Dendritic cell treated with granulocyte-macrophage colony-stimulating factor and Interleukin-4, amounts not matched to agents 40 ng/mL and 50 ng/mL, for 4 days (primary cell): ENCODE results near the gene TMPRSS5.
"Not testable (repeated sequence)": the region's sequence is repeated elsewhere in the genome, so short reads cannot be mapped to it uniquely, and the experiment has no call there.

ENCODE experiments used
- H3K27ac Mint-ChIP-seq: one replicate; pipeline ENCODE4 v1.8.0; 2022; ENCODE audit warnings: mild to moderate bottlenecking, mixed read lengths
- H3K27me3 Mint-ChIP-seq: one replicate; pipeline ENCODE4 v1.8.0; 2022; ENCODE audit warnings: mild to moderate bottlenecking, mixed read lengths
- H3K36me3 Mint-ChIP-seq: one replicate; pipeline ENCODE4 v1.8.0; 2022; ENCODE audit warnings: low read depth, mixed read lengths
- H3K4me1 Mint-ChIP-seq: one replicate; pipeline ENCODE4 v1.8.0; 2022; ENCODE audit warnings: low read depth, mixed read lengths
- H3K4me3 Mint-ChIP-seq: one replicate; pipeline ENCODE4 v1.8.0; 2022; ENCODE audit warnings: mild to moderate bottlenecking, moderate library complexity, mixed read lengths
- H3K9me3 Mint-ChIP-seq: one replicate; pipeline ENCODE4 v1.8.0; 2022; ENCODE audit warnings: mixed read lengths
- intact Hi-C: fragments of 100-400 bp; cut with micrococcal nuclease; formaldehyde crosslinking; loops from one replicate; pipeline ENCODE4 v1.15.0; 2022

TMPRSS5 gene

GRCh38 chr11:113720478-113720877 is 14.4 kb upstream of the TMPRSS5 start:
- H3K36me3 Mint-ChIP-seq, H3K4me1 Mint-ChIP-seq, H3K27ac Mint-ChIP-seq, intact Hi-C loops, H3K9me3 Mint-ChIP-seq, H3K4me3 Mint-ChIP-seq, H3K27me3 Mint-ChIP-seq: not testable (repeated sequence)

- Mint-ChIP-seq H3K4me3 (no peak overlapping the region), H3K36me3 (no peaks in the 10 kb centered on the region), H3K4me1 (no peaks in the 10 kb centered on the region), H3K27me3 (no peaks in the 10 kb centered on the region), H3K27ac (no peak overlapping the region), H3K9me3 (peaks cover 8% of the 10 kb centered on the region)
- intact Hi-C loops = no loop called here
Measured at GRCh38 chr11:113715882-113716625, 9.9 kb upstream of the TMPRSS5 start.

- intact Hi-C loops = no loop called here
- Mint-ChIP-seq H3K27ac (no peak overlapping the region), H3K9me3 (peaks cover 8% of the 10 kb centered on the region), H3K36me3 (no peaks in the 10 kb centered on the region), H3K27me3 (no peaks in the 10 kb centered on the region), H3K4me3 (no peak overlapping the region), H3K4me1 (no peaks in the 10 kb centered on the region)
Measured at GRCh38 chr11:113715273-113715672, 9.2 kb upstream of the TMPRSS5 start.

- H3K27me3 Mint-ChIP-seq = no peaks in the 10 kb centered on the region
- H3K36me3 Mint-ChIP-seq = no peaks in the 10 kb centered on the region
- no peak overlapping the region for H3K4me3 Mint-ChIP-seq
- H3K27ac Mint-ChIP-seq = no peak overlapping the region
- H3K9me3 Mint-ChIP-seq = peaks cover 38% of the 10 kb centered on the region
- H3K4me1 Mint-ChIP-seq = no peaks in the 10 kb centered on the region
- intact Hi-C loops = no loop called here
Measured at GRCh38 chr11:113710989-113711388, 4.9 kb upstream of the TMPRSS5 start.

GRCh38 chr11:113703551-113703950 is 2.6 kb downstream of the TMPRSS5 start:
- H3K4me1 Mint-ChIP-seq, H3K4me3 Mint-ChIP-seq, intact Hi-C loops, H3K27ac Mint-ChIP-seq, H3K36me3 Mint-ChIP-seq, H3K27me3 Mint-ChIP-seq: not testable (repeated sequence)
- H3K9me3 Mint-ChIP-seq = peaks cover 44% of the 10 kb centered on the region

GRCh38 chr11:113701491-113701890 is 4.6 kb downstream of the TMPRSS5 start:
- Mint-ChIP-seq H3K4me1 (no peaks in the 10 kb centered on the region), H3K36me3 (no peaks in the 10 kb centered on the region), H3K27me3 (no peaks in the 10 kb centered on the region), H3K4me3 (no peak overlapping the region), H3K9me3 (peaks cover 28% of the 10 kb centered on the region), H3K27ac (no peak overlapping the region)
- intact Hi-C loops = no loop called here

GRCh38 chr11:113698515-113698914 is 7.6 kb downstream of the TMPRSS5 start:
- no peak overlapping the region for H3K4me3 Mint-ChIP-seq

GRCh38 chr11:113697756-113698407 is 8.2 kb downstream of the TMPRSS5 start:
- Mint-ChIP-seq H3K9me3 (peaks cover 14% of the 10 kb centered on the region), H3K4me3 (no peak overlapping the region), H3K4me1 (no peaks in the 10 kb centered on the region), H3K27me3 (no peaks in the 10 kb centered on the region), H3K27ac (no peak overlapping the region), H3K36me3 (no peaks in the 10 kb centered on the region)
- intact Hi-C loops = no loop called here

More at GRCh38 chr11:113698515-113698914, 7.6 kb downstream of the TMPRSS5 start:
- Mint-ChIP-seq H3K27ac (no peak overlapping the region), H3K36me3 (no peaks in the 10 kb centered on the region), H3K9me3 (peaks cover 17% of the 10 kb centered on the region), H3K27me3 (no peaks in the 10 kb centered on the region), H3K4me1 (no peaks in the 10 kb centered on the region)
- intact Hi-C loops = no loop called here

GRCh38 chr11:113697111-113697510 is 9.0 kb downstream of the TMPRSS5 start:
- no peaks in the 10 kb centered on the region for H3K4me1 Mint-ChIP-seq
- intact Hi-C loops = no loop called here
- H3K4me3 Mint-ChIP-seq = no peak overlapping the region
- no peak overlapping the region for H3K27ac Mint-ChIP-seq
- no peaks in the 10 kb centered on the region for H3K36me3 Mint-ChIP-seq
- H3K27me3 Mint-ChIP-seq = no peaks in the 10 kb centered on the region
- peaks cover 14% of the 10 kb centered on the region for H3K9me3 Mint-ChIP-seq

- no peaks in the 10 kb centered on the region for H3K36me3 Mint-ChIP-seq
Measured at GRCh38 chr11:113695207-113695606, 10.9 kb downstream of the TMPRSS5 start.

GRCh38 chr11:113694390-113694789 is 11.7 kb downstream of the TMPRSS5 start:
- no peak overlapping the region for H3K27ac Mint-ChIP-seq
- intact Hi-C loops = no loop called here
- no peak overlapping the region for H3K4me3 Mint-ChIP-seq
- peaks cover 11% of the 10 kb centered on the region for H3K4me1 Mint-ChIP-seq
- H3K27me3 Mint-ChIP-seq = no peaks in the 10 kb centered on the region
- no peaks in the 10 kb centered on the region for H3K9me3 Mint-ChIP-seq
- no peaks in the 10 kb centered on the region for H3K36me3 Mint-ChIP-seq

More at GRCh38 chr11:113695207-113695606, 10.9 kb downstream of the TMPRSS5 start:
- H3K4me1 Mint-ChIP-seq = peaks cover 9% of the 10 kb centered on the region
- intact Hi-C loops = no loop called here
- no peaks in the 10 kb centered on the region for H3K27me3 Mint-ChIP-seq
- H3K4me3 Mint-ChIP-seq = no peak overlapping the region
- H3K27ac Mint-ChIP-seq = no peak overlapping the region
- H3K9me3 Mint-ChIP-seq = peaks cover 1% of the 10 kb centered on the region

- intact Hi-C loops = no loop called here
- Mint-ChIP-seq H3K9me3 (no peaks in the 10 kb centered on the region), H3K27me3 (no peaks in the 10 kb centered on the region), H3K27ac (no peak overlapping the region), H3K4me1 (peaks cover 11% of the 10 kb centered on the region), H3K4me3 (no peak overlapping the region), H3K36me3 (no peaks in the 10 kb centered on the region)
Measured at GRCh38 chr11:113693030-113693429, 13.1 kb downstream of the TMPRSS5 start.

- no peaks in the 10 kb centered on the region for H3K9me3 Mint-ChIP-seq
- no peak overlapping the region for H3K4me3 Mint-ChIP-seq
- intact Hi-C loops = no loop called here
- peaks cover 16% of the 10 kb centered on the region for H3K4me1 Mint-ChIP-seq
- no peaks in the 10 kb centered on the region for H3K27me3 Mint-ChIP-seq
- peak overlapping the region; percentile 36 for H3K27ac Mint-ChIP-seq
- no peaks in the 10 kb centered on the region for H3K36me3 Mint-ChIP-seq
Measured at GRCh38 chr11:113690619-113691569, 15.2 kb downstream of the TMPRSS5 start.
